Neural progenitor cell (in vitro differentiated cells): Measurements from ENCODE around the gene TMUB2. TPM values are rescaled to one million over a fixed set of nuclear protein-coding genes. Genes with fewer than 3 reads are reported as not detected.

Source experiments
- DNase-seq: peaks from one replicate; pipeline ENCODE4 v3.0.0-alpha.2; 2016; ENCODE audit warnings: low spot score
- H2AFZ ChIP-seq: fragments of 200-600 bp; sonication (generic); replicated peaks from 2 replicates; pipeline ENCODE4 v1.6.1; 2016; ENCODE audit warnings: antibody characterized with exemption
- H3F3A ChIP-seq: fragments of 200-600 bp; sonication (generic); 2 replicates; pipeline ENCODE4 v1.6.1; 2016; ENCODE audit warnings: antibody characterized with exemption, low read depth
- H3K27ac ChIP-seq: fragments of 200-600 bp; sonication (generic); 2 replicates; pipeline ENCODE4 v1.5.1; 2016; ENCODE audit warnings: mild to moderate bottlenecking
- H3K27me3 ChIP-seq: fragments of 200-600 bp; sonication (generic); 2 replicates; pipeline ENCODE4 v1.6.1; 2016; ENCODE audit warnings: mild to moderate bottlenecking, moderate library complexity
- H3K36me3 ChIP-seq: fragments of 200-600 bp; sonication (generic); 2 replicates; pipeline ENCODE4 v1.5.1; 2016
- H3K4me1 ChIP-seq: fragments of 200-600 bp; sonication (generic); 2 replicates; pipeline ENCODE4 v1.6.1; 2016; ENCODE audit warnings: mixed run types
- H3K4me2 ChIP-seq: fragments of 200-600 bp; sonication (generic); 2 replicates; pipeline ENCODE4 v1.6.1; 2016
- H3K4me3 ChIP-seq: fragments of 200-600 bp; sonication (generic); 2 replicates; pipeline ENCODE4 v1.5.1; 2016
- H3K79me2 ChIP-seq: fragments of 200-600 bp; sonication (generic); 2 replicates; pipeline ENCODE4 v1.6.1; 2016; ENCODE audit warnings: low read depth
- H3K9ac ChIP-seq: fragments of 200-600 bp; sonication (generic); 2 replicates; pipeline ENCODE4 v1.6.1; 2016
- H3K9me3 ChIP-seq: fragments of 200-600 bp; sonication (generic); 2 replicates; pipeline ENCODE4 v1.5.1; 2016; ENCODE audit warnings: low read depth
- H4K20me1 ChIP-seq: fragments of 200-600 bp; sonication (generic); 2 replicates; pipeline ENCODE4 v1.6.1; 2016; ENCODE audit warnings: low read depth
- H3K27ac Mint-ChIP-seq: 3 replicates; pipeline ENCODE4 v1.8.0; 2021; ENCODE audit warnings: mixed read lengths
- H3K27me3 Mint-ChIP-seq: 2 replicates; pipeline ENCODE4 v1.8.0; 2022; ENCODE audit warnings: low read depth, mild to moderate bottlenecking, inconsistent platforms, moderate library complexity, mixed read lengths; ENCODE audit not compliant: insufficient read depth
- H3K36me3 Mint-ChIP-seq: 3 replicates; pipeline ENCODE4 v1.8.0; 2021; ENCODE audit warnings: mixed read lengths
- H3K4me1 Mint-ChIP-seq: 3 replicates; pipeline ENCODE4 v1.8.0; 2021; ENCODE audit warnings: mixed read lengths
- H3K4me3 Mint-ChIP-seq: 3 replicates; pipeline ENCODE4 v1.8.0; 2021; ENCODE audit warnings: mild to moderate bottlenecking, moderate library complexity, mixed read lengths
- H3K9me3 Mint-ChIP-seq: 3 replicates; pipeline ENCODE4 v1.8.0; 2020; ENCODE audit warnings: mixed read lengths
- CTCF ChIP-seq: fragments of 200-600 bp; sonication (generic); IDR thresholded peaks from 2 replicates; pipeline ENCODE4 v1.5.1; 2017; ENCODE audit warnings: antibody characterized with exemption, mild to moderate bottlenecking
- EZH2 ChIP-seq: fragments of 200-600 bp; sonication (generic); IDR thresholded peaks from 2 replicates; pipeline ENCODE4 v1.6.1; 2017; ENCODE audit warnings: antibody characterized with exemption, mild to moderate bottlenecking, moderate library complexity
- EZH2phosphoT487 ChIP-seq: fragments of 200-600 bp; sonication (generic); IDR thresholded peaks from 2 replicates; pipeline ENCODE4 v1.6.1; 2017; ENCODE audit warnings: antibody characterized with exemption
- total RNA-seq: library from RNA; depleted of rRNA; stranded (reverse); fragments of >200 nt; gene quantifications from 2 replicates; pipeline ENCODE4 v1.2.3, GENCODE V29; 2015; ENCODE audit warnings: low replicate concordance

The TMUB2 gene
- total RNA-seq, 1 donor from 2014 or later = 16.6 TPM

GRCh38 chr17:44220213-44221083, 33.7 kb downstream of the TMUB2 start:
- H3F3A ChIP-seq = peaks cover 38% of the 10 kb centered on the region
- TF ChIP-seq EZH2phosphoT487 = no peak
- TF ChIP-seq CTCF = no peak
- TF ChIP-seq EZH2 = no peak
- peaks cover 26% of the 10 kb centered on the region for H3K4me1 Mint-ChIP-seq
- peak overlapping the region; percentile 86 for H3K4me3 ChIP-seq
- H3K27ac ChIP-seq = peak overlapping the region; percentile 95
- peaks cover 10% of the 10 kb centered on the region for H3K4me1 ChIP-seq
- no peak overlapping the region for H2AFZ ChIP-seq
- peaks cover 72% of the 10 kb centered on the region for H3K79me2 ChIP-seq
- no peaks in the 10 kb centered on the region for H3K36me3 ChIP-seq
- no peaks in the 10 kb centered on the region for H3K9me3 Mint-ChIP-seq
- DNase-seq = peak; percentile 71
- peak overlapping the region; percentile 82 for H3K9ac ChIP-seq
- H3K27ac Mint-ChIP-seq = peak overlapping the region; percentile 79
- no peaks in the 10 kb centered on the region for H3K9me3 ChIP-seq
- peaks cover 59% of the 10 kb centered on the region for H4K20me1 ChIP-seq
- peak overlapping the region; percentile 93 for H3K4me3 Mint-ChIP-seq
- no peaks in the 10 kb centered on the region for H3K27me3 ChIP-seq
- peak overlapping the region; percentile 92 for H3K4me2 ChIP-seq
- H3K27me3 Mint-ChIP-seq = peaks cover 13% of the 10 kb centered on the region
- peaks cover 6% of the 10 kb centered on the region for H3K36me3 Mint-ChIP-seq

- no peak for TF ChIP-seq EZH2
- TF ChIP-seq EZH2phosphoT487 = no peak
- no peak for TF ChIP-seq CTCF
These were observed 34.5 kb downstream of the TMUB2 start for GRCh38 chr17:44221084-44221861.

GRCh38 chr17:44221862-44222111, 35.0 kb downstream of the TMUB2 start:
- peaks cover 10% of the 10 kb centered on the region for H3K4me1 ChIP-seq
- Mint-ChIP-seq H3K4me1 (peaks cover 23% of the 10 kb centered on the region), H3K27me3 (peaks cover 17% of the 10 kb centered on the region), H3K9me3 (no peaks in the 10 kb centered on the region), H3K36me3 (peaks cover 3% of the 10 kb centered on the region), H3K27ac (peak overlapping the region; percentile 17), H3K4me3 (peak overlapping the region; percentile 90)
- no peak for TF ChIP-seq EZH2
- no peak for TF ChIP-seq EZH2phosphoT487
- TF ChIP-seq CTCF = no peak
- peaks cover 59% of the 10 kb centered on the region for H3K79me2 ChIP-seq
- DNase-seq = no peak
- peaks cover 32% of the 10 kb centered on the region for H3F3A ChIP-seq
- H2AFZ ChIP-seq = no peak overlapping the region
- H3K9ac ChIP-seq = no peak overlapping the region
- peaks cover 46% of the 10 kb centered on the region for H4K20me1 ChIP-seq
- peak overlapping the region; percentile 92 for H3K4me2 ChIP-seq
- H3K27me3 ChIP-seq = no peaks in the 10 kb centered on the region
- H3K36me3 ChIP-seq = no peaks in the 10 kb centered on the region
- peak overlapping the region; percentile 86 for H3K4me3 ChIP-seq
- no peaks in the 10 kb centered on the region for H3K9me3 ChIP-seq
- no peak overlapping the region for H3K27ac ChIP-seq

More at GRCh38 chr17:44221084-44221861, 34.5 kb downstream of the TMUB2 start:
- Mint-ChIP-seq H3K36me3 (peaks cover 5% of the 10 kb centered on the region), H3K4me1 (peaks cover 26% of the 10 kb centered on the region), H3K4me3 (peak overlapping the region; percentile 90), H3K27ac (peak overlapping the region; percentile 17), H3K27me3 (peaks cover 17% of the 10 kb centered on the region), H3K9me3 (no peaks in the 10 kb centered on the region)
- Histone ChIP-seq H3F3A (peaks cover 35% of the 10 kb centered on the region), H2AFZ (no peak overlapping the region), H3K27me3 (no peaks in the 10 kb centered on the region), H3K9ac (peak overlapping the region; percentile 61), H3K36me3 (no peaks in the 10 kb centered on the region), H4K20me1 (peaks cover 51% of the 10 kb centered on the region), H3K4me1 (peaks cover 10% of the 10 kb centered on the region), H3K27ac (peak overlapping the region; percentile 59), H3K79me2 (peaks cover 64% of the 10 kb centered on the region), H3K9me3 (no peaks in the 10 kb centered on the region), H3K4me3 (peak overlapping the region; percentile 86), H3K4me2 (peak overlapping the region; percentile 92)
- peak; percentile 92 for DNase-seq
